Neural crest cell (in vitro differentiated cells): ENCODE results near the gene LTV1. TPM values are rescaled to one million over a fixed set of nuclear protein-coding genes. Genes with fewer than 3 reads are reported as not detected.

ENCODE experiments used
- DNase-seq: peaks from one replicate; pipeline ENCODE4 v3.0.0; 2021; ENCODE audit warnings: low read depth, mixed read lengths, low spot score
- H3K27ac Mint-ChIP-seq: one replicate; pipeline ENCODE4 v1.8.0; 2021; ENCODE audit warnings: mild to moderate bottlenecking, mixed read lengths; ENCODE audit not compliant: unreplicated experiment
- H3K27me3 Mint-ChIP-seq: 2 replicates; pipeline ENCODE4 v1.8.0; 2021; ENCODE audit warnings: low read depth, mild to moderate bottlenecking, mixed read lengths
- H3K36me3 Mint-ChIP-seq: 2 replicates; pipeline ENCODE4 v1.8.0; 2021; ENCODE audit warnings: low read depth, mild to moderate bottlenecking, mixed read lengths
- H3K4me1 Mint-ChIP-seq: 2 replicates; pipeline ENCODE4 v1.8.0; 2021; ENCODE audit warnings: mixed read lengths
- H3K4me3 Mint-ChIP-seq: one replicate; pipeline ENCODE4 v1.8.0; 2021; ENCODE audit warnings: mild to moderate bottlenecking, mixed read lengths
- H3K9me3 Mint-ChIP-seq: 2 replicates; pipeline ENCODE4 v1.8.0; 2021; ENCODE audit warnings: mixed read lengths
- CTCF ChIP-seq: fragments of 200-600 bp; sonication (generic); conservative IDR thresholded peaks from 2 replicates; pipeline ENCODE4 v1.5.0; 2021; ENCODE audit warnings: antibody characterized with exemption, mild to moderate bottlenecking
- total RNA-seq: library from RNA; stranded (reverse); gene quantifications from 2 replicates; pipeline ENCODE4 v1.2.1, GENCODE V29; 2021

Gene LTV1
- total RNA-seq, 1 donor from 2014 or later: 33.1 TPM

DNA sequence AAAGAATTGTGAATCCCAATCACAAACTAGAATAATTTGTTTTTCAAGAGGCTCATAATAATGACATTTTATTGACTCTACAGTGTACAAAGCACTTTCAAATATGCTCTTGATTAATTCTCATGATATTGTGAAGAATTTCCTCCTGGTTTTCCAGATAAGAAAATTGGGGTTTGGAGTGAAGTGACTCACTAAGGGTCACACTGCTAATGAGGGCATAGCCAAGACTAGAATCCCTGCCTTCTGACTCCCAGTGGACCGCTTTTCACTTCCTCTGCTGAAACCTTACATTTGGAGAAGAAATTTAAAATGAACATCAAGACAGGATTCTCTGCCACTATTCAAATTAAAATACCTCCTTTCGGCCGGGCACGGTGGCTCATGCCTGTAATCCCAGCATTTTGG lies 38.3 kb upstream of the LTV1 start:
- no peak for TF ChIP-seq CTCF
- Mint-ChIP-seq H3K27ac (no peak overlapping the region), H3K27me3 (no peaks in the 10 kb centered on the region), H3K4me1 (peaks cover 5% of the 10 kb centered on the region), H3K36me3 (peaks cover 28% of the 10 kb centered on the region), H3K4me3 (no peak overlapping the region), H3K9me3 (peaks cover 4% of the 10 kb centered on the region)
- no peak for DNase-seq

- no peaks in the 10 kb centered on the region for H3K27me3 Mint-ChIP-seq
- no peak overlapping the region for H3K4me3 Mint-ChIP-seq
- no peak overlapping the region for H3K27ac Mint-ChIP-seq
- DNase-seq: no peak
- no peaks in the 10 kb centered on the region for H3K9me3 Mint-ChIP-seq
- H3K4me1 Mint-ChIP-seq: peaks cover 5% of the 10 kb centered on the region
- H3K36me3 Mint-ChIP-seq: peaks cover 16% of the 10 kb centered on the region
- TF ChIP-seq CTCF: no peak
Measured at GRCh38 chr6:143806282-143807102, 36.6 kb upstream of the LTV1 start.

DNA sequence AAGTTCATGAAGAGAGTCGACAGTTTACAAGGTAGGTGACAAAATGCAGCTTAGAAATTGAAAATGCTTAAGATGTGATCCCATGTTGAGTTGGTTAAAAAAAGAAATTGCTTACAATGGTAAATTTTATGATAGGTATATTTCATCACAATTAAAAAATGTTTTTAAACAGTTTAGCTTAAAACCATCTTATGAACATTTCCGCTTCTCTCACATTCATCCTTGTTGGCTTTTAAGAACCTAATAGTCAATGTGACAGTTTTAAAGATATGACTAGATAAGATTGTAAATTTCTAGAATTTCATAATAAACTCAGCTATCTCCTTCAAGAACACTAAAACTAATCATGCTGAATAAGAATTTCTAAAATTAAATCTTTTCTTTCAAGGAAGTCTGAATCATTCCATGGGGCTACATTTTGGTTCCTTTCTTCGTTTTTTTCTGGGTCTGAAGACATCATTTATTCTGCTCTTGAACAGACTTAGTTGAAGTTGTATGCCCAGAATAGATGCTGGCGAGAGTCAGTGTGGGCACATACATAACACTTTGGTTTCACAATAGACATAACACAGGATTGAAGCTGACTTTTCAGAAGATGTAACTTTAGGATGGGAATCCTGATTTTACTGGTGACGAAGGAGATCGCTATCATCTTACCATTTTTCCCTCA lies 35.9 kb upstream of the LTV1 start:
- TF ChIP-seq CTCF: no peak
- H3K4me1 Mint-ChIP-seq: peaks cover 5% of the 10 kb centered on the region
- no peaks in the 10 kb centered on the region for H3K27me3 Mint-ChIP-seq
- H3K9me3 Mint-ChIP-seq: no peaks in the 10 kb centered on the region
- H3K4me3 Mint-ChIP-seq: no peak overlapping the region
- H3K27ac Mint-ChIP-seq: no peak overlapping the region
- no peak for DNase-seq
- peaks cover 10% of the 10 kb centered on the region for H3K36me3 Mint-ChIP-seq

DNA sequence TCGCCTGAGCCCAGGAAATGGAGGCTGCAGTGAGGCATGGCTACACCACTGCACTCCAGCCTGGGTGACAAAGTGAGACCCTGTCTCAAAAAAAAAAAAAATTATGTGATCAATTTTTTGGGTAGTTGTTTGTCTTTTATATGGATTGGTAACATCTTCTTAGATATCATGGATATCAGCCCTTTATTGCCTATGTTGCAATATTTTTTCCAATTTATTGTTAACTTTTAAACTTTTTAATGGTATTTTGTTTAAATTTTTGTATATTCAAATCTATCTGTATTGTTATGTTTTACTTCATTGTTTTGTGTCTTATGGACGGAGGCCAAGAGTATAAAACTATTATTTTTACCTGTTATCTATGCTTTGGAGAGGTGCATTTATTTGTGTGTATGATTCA lies 32.4 kb upstream of the LTV1 start:
- peaks cover 3% of the 10 kb centered on the region for H3K9me3 Mint-ChIP-seq
- H3K4me3 Mint-ChIP-seq: no peak overlapping the region
- no peak for TF ChIP-seq CTCF
- no peak for DNase-seq
- H3K36me3 Mint-ChIP-seq: peaks cover 7% of the 10 kb centered on the region
- H3K4me1 Mint-ChIP-seq: peaks cover 2% of the 10 kb centered on the region
- no peaks in the 10 kb centered on the region for H3K27me3 Mint-ChIP-seq
- H3K27ac Mint-ChIP-seq: no peak overlapping the region

GRCh38 chr6:143811501-143812157 lies 31.5 kb upstream of the LTV1 start:
- peaks cover 9% of the 10 kb centered on the region for H3K4me1 Mint-ChIP-seq
- no peaks in the 10 kb centered on the region for H3K27me3 Mint-ChIP-seq
- H3K27ac Mint-ChIP-seq: no peak overlapping the region
- TF ChIP-seq CTCF: no peak
- DNase-seq: no peak
- H3K36me3 Mint-ChIP-seq: peaks cover 7% of the 10 kb centered on the region
- peaks cover 3% of the 10 kb centered on the region for H3K9me3 Mint-ChIP-seq
- H3K4me3 Mint-ChIP-seq: no peak overlapping the region
